NCI-H446 treated with DMSO at 0.1 percent for 48 hours (cell line): ENCODE results near the gene LRRC49.

ENCODE experiments used
- DNase-seq: peaks from one replicate; lab custom pipeline; 2025; lab: John Stamatoyannopoulos, UW

Gene LRRC49

GRCh38 chr15:71052356-71052755 lies 159.7 kb downstream of the LRRC49 start:
- no peak for DNase-seq

GRCh38 chr15:71054286-71054952 lies 161.8 kb downstream of the LRRC49 start:
- DNase-seq = no peak

- DNase-seq = no peak
These were observed 162.8 kb downstream of the LRRC49 start for GRCh38 chr15:71055461-71055860.

GRCh38 chr15:71056111-71056510 lies 163.5 kb downstream of the LRRC49 start:
- no peak for DNase-seq

GRCh38 chr15:71057143-71057542 lies 164.5 kb downstream of the LRRC49 start:
- no peak for DNase-seq

- no peak for DNase-seq
These were observed 165.0 kb downstream of the LRRC49 start for GRCh38 chr15:71057581-71057980.

GRCh38 chr15:71060983-71061382 lies 168.4 kb downstream of the LRRC49 start:
- no peak for DNase-seq

- DNase-seq = no peak
These were observed 174.4 kb downstream of the LRRC49 start for GRCh38 chr15:71066983-71067382.

GRCh38 chr15:71069693-71070092 lies 177.1 kb downstream of the LRRC49 start:
- DNase-seq = no peak

GRCh38 chr15:71071529-71071928 lies 178.9 kb downstream of the LRRC49 start:
- no peak for DNase-seq

- no peak for DNase-seq
These were observed 179.8 kb downstream of the LRRC49 start for GRCh38 chr15:71072423-71072822.

GRCh38 chr15:71078506-71079207 lies 186.0 kb downstream of the LRRC49 start:
- DNase-seq = no peak

- DNase-seq = no peak
These were observed 186.8 kb downstream of the LRRC49 start for GRCh38 chr15:71079208-71080044.

GRCh38 chr15:71080166-71080565 lies 187.5 kb downstream of the LRRC49 start:
- no peak for DNase-seq

- DNase-seq = no peak
These were observed 188.1 kb downstream of the LRRC49 start for GRCh38 chr15:71080705-71081104.

- no peak for DNase-seq
These were observed 190.2 kb downstream of the LRRC49 start for GRCh38 chr15:71082803-71083202.

GRCh38 chr15:71083349-71083748 lies 190.7 kb downstream of the LRRC49 start:
- no peak for DNase-seq

- DNase-seq = no peak
These were observed 191.6 kb downstream of the LRRC49 start for GRCh38 chr15:71084264-71084663.

GRCh38 chr15:71085809-71086208 lies 193.2 kb downstream of the LRRC49 start:
- no peak for DNase-seq

GRCh38 chr15:71088155-71088554 lies 195.5 kb downstream of the LRRC49 start:
- no peak for DNase-seq

- no peak for DNase-seq
These were observed 196.1 kb downstream of the LRRC49 start for GRCh38 chr15:71088683-71089082.

- no peak for DNase-seq
These were observed 197.2 kb downstream of the LRRC49 start for GRCh38 chr15:71089801-71090200.

- no peak for DNase-seq
These were observed 199.0 kb downstream of the LRRC49 start for GRCh38 chr15:71091601-71092000.
